HepG2 (cell line): Measurements from ENCODE around the gene SCAF4. TPM values are rescaled to one million over a fixed set of nuclear protein-coding genes. Genes with fewer than 3 reads are reported as not detected.
A peak's percentile ranks its signal among the peaks of the same experiment; 100 is the strongest.

Experiments used
- ATAC-seq: fragments of 200-7000 bp; cut with Tn5 transposase; 3 replicates; pipeline ENCODE4 v1.9.1; 2020; ENCODE audit warnings: mild to moderate bottlenecking, moderate library complexity
- BruUV-seq: library from RNA; stranded (reverse); fragments of 400-500 nt; replicated peaks from 2 replicates; lab custom pipeline; 2021; lab: Mats Ljungman, UMichigan
- CTCF ChIA-PET: fragments of 300-600 bp; formaldehyde crosslinking; extraction: SDS; loops from one replicate; lab custom pipeline; 2021; ENCODE audit warnings: low total read pairs, inconsistent platforms, low intra/inter-chr PET ratio; lab: Yijun Ruan, JAX
- POLR2A ChIA-PET: fragments of 350-600 bp; sonication (Branson Sonifier 250); formaldehyde crosslinking; loops from one replicate; lab custom pipeline; 2020; ENCODE audit warnings: antibody characterized with exemption, inconsistent platforms; lab: Yijun Ruan, JAX
- DNase-seq: peaks from one replicate; pipeline ENCODE4 v3.0.0-alpha.2; 2015; ENCODE audit warnings: low spot score
- FAIRE-seq: peaks from 3 replicates; lab custom pipeline; 2011; peaks lifted over from hg19 to GRCh38; lab: Jason Lieb, UNC
- H2AFZ ChIP-seq: one replicate; pipeline ENCODE4 v1.6.1; 2011; ENCODE audit warnings: low read length, inconsistent platforms
- H3K27ac ChIP-seq: fragments of 300-600 bp; 3 replicates; pipeline ENCODE4 v1.8.0; 2011; ENCODE audit warnings: mixed run types, mild to moderate bottlenecking, mixed read lengths, low read length, inconsistent platforms; ENCODE audit not compliant: insufficient read depth; ENCODE audit errors: extremely low read length
- H3K27me3 ChIP-seq, 2 experiments: fragments of 200-600 bp in 1 of 2; 2 replicates in 1 of 2; 3 replicates in 1 of 2; pipeline versions ENCODE4 v1.6.0 to v1.8.0; 2011; ENCODE audit warnings: low read length in 2 of 2, mild to moderate bottlenecking in 2 of 2, moderate library complexity in 2 of 2, inconsistent platforms in 1 of 2; ENCODE audit not compliant: insufficient read depth in 2 of 2, control insufficient read depth in 1 of 2
- H3K36me3 ChIP-seq, 2 experiments: fragments of 200-600 bp in 1 of 2; replicated peaks in 1 of 2; 2 replicates in 1 of 2; 3 replicates in 1 of 2; pipeline versions ENCODE4 v1.5.1 to v1.8.0; 2011; ENCODE audit warnings: low read length in 2 of 2, inconsistent platforms in 1 of 2; ENCODE audit not compliant: insufficient read depth in 2 of 2, control insufficient read depth in 1 of 2
- H3K4me1 ChIP-seq: 2 replicates; pipeline ENCODE4 v1.5.1; 2012; ENCODE audit warnings: low read length, inconsistent platforms; ENCODE audit not compliant: insufficient read depth
- H3K4me2 ChIP-seq: 2 replicates; pipeline ENCODE4 v1.6.0; 2011; ENCODE audit warnings: low read depth, low read length, inconsistent platforms
- H3K4me3 ChIP-seq, 3 experiments: fragments of 200-600 bp in 1 of 3; sonication (generic), shearing (Covaris generic) in 1 of 3; replicated peaks in 1 of 3; 2 replicates each; pipeline ENCODE4 v1.5.1; 2011 to 2016; ENCODE audit warnings: low read length in 3 of 3, inconsistent platforms in 2 of 3, low read depth in 2 of 3, mild to moderate bottlenecking in 2 of 3, control low read depth in 1 of 3, mixed read lengths in 1 of 3; ENCODE audit not compliant: insufficient read depth in 1 of 3
- H3K79me2 ChIP-seq: one replicate; pipeline ENCODE4 v1.6.1; 2011; ENCODE audit warnings: low read length, inconsistent platforms; ENCODE audit not compliant: insufficient read depth
- H3K9ac ChIP-seq: 2 replicates; pipeline ENCODE4 v1.6.0; 2011; ENCODE audit warnings: mild to moderate bottlenecking, low read depth, low read length, inconsistent platforms; ENCODE audit not compliant: insufficient read depth
- H3K9me3 ChIP-seq: 2 replicates; pipeline ENCODE4 v1.5.1; 2012; ENCODE audit warnings: mild to moderate bottlenecking, low read length
- H4K20me1 ChIP-seq: 2 replicates; pipeline ENCODE4 v1.6.0; 2011; ENCODE audit warnings: inconsistent platforms, mild to moderate bottlenecking, low read length, moderate library complexity; ENCODE audit not compliant: insufficient read depth
- BORCS8-MEF2B ChIP-seq: sonication (generic); formaldehyde crosslinking; IDR thresholded peaks from 2 replicates; pipeline ENCODE4 v1.8.0; 2022; ENCODE audit warnings: mild to moderate bottlenecking, missing genetic modification reagents
- CTCF ChIP-seq: sonication (generic); formaldehyde crosslinking; IDR thresholded peaks from 2 replicates; pipeline ENCODE4 v1.5.0; 2020; ENCODE audit warnings: mild to moderate bottlenecking, missing genetic modification reagents, moderate library complexity
- MEIS1 ChIP-seq: sonication (generic); formaldehyde crosslinking; IDR thresholded peaks from 2 replicates; pipeline ENCODE4 v1.9.0; 2021; ENCODE audit warnings: mild to moderate bottlenecking, missing genetic modification reagents, moderate library complexity, borderline replicate concordance
- NFE2L2 ChIP-seq: fragments of 150-350 bp; IDR thresholded peaks from 2 replicates; pipeline ENCODE4 v1.6.1; 2014; ENCODE audit warnings: low read length
- PHF8 ChIP-seq: sonication (generic); formaldehyde crosslinking; IDR thresholded peaks from 2 replicates; pipeline ENCODE4 v1.5.0; 2020; ENCODE audit warnings: missing genetic modification reagents
- RFXAP ChIP-seq: sonication (generic); formaldehyde crosslinking; IDR thresholded peaks from 2 replicates; pipeline ENCODE4 v1.4.0; 2020; ENCODE audit warnings: missing genetic modification reagents, borderline replicate concordance
- STAG1 ChIP-seq: sonication (generic); formaldehyde crosslinking; IDR thresholded peaks from 2 replicates; pipeline ENCODE4 v1.4.0; 2020; ENCODE audit warnings: missing genetic modification reagents
- TMF1 ChIP-seq: sonication (generic); formaldehyde crosslinking; IDR thresholded peaks from 2 replicates; pipeline ENCODE4 v1.8.1; 2022; ENCODE audit warnings: low read depth, missing genetic modification reagents
- ZFP82 ChIP-seq: sonication (generic); formaldehyde crosslinking; IDR thresholded peaks from 2 replicates; pipeline ENCODE4 v1.5.1; 2020; ENCODE audit warnings: mild to moderate bottlenecking, missing genetic modification reagents, borderline replicate concordance
- ZNF75D ChIP-seq: sonication (generic); formaldehyde crosslinking; IDR thresholded peaks from 2 replicates; pipeline ENCODE4 v1.8.1; 2023; ENCODE audit warnings: missing genetic modification reagents, mild to moderate bottlenecking, borderline replicate concordance
- WGBS: methylation state at CpG from one replicate; pipeline ENCODE4 v1.1.6; 2017; ENCODE audit warnings: low lambda C conversion rate; 5-methylcytosine and 5-hydroxymethylcytosine counted together
- in situ Hi-C: cut with HindIII; loops from 2 replicates; pipeline ENCODE4 v1.10.0; 2017; ENCODE audit warnings: low pct_unique_long_range_greater_than_20kb; ENCODE audit not compliant: extremely low pct_ligation_motif_present
- intact Hi-C: fragments of 100-400 bp; cut with micrococcal nuclease; formaldehyde crosslinking; loops from one replicate; pipeline ENCODE4 v1.10.0; 2022; ENCODE audit not compliant: unreplicated experiment
- polyA plus RNA-seq, 8 experiments: library from polyadenylated mRNA; depleted of rRNA in 3 of 8; stranded (reverse) in 7 of 8; unstranded in 1 of 8; fragments of >200 nt; fragmentation: Illumina TruSeq in 4 of 8; extraction: Trizol in 4 of 8; gene quantifications; 2 replicates each; pipeline versions ENCODE4 v1.2.1 to v1.2.3, GENCODE V29; 2011 to 2016; ENCODE audit warnings: low read depth in 4 of 8, missing spikeins in 1 of 8, mixed read lengths in 1 of 8; ENCODE audit not compliant: insufficient read depth in 1 of 8
- total RNA-seq, 5 experiments: library from RNA; depleted of rRNA; stranded (reverse); fragments of >200 nt; fragmentation: Illumina TruSeq; extraction: Trizol; gene quantifications; 2 replicates each; pipeline ENCODE4 v1.2.3, GENCODE V29; 2016; ENCODE audit warnings: low read depth in 1 of 5

The SCAF4 gene
- total and polyA plus RNA-seq, 2 of the 13 experiments (the other 11 are each of a cell fraction or from before 2014, with no cell fraction given): 9.1 to 11.5 TPM

GRCh38 chr21:31731857-31732596 lies at the start of gene SCAF4 (continued):
- no peak; the same call in 1 of the 2 replicates for TF ChIP-seq RFXAP (CRISPR knock-in tag)
- TF ChIP-seq PHF8 (CRISPR knock-in tag): peak; percentile 81
- TF ChIP-seq MEIS1 (CRISPR knock-in tag): no peak
- TF ChIP-seq BORCS8-MEF2B (CRISPR knock-in tag): peak; percentile 45; the same call in 1 of the 2 replicates
- no peak for TF ChIP-seq ZNF75D (CRISPR knock-in tag)
- no peak for TF ChIP-seq NFE2L2
- TF ChIP-seq TMF1 (CRISPR knock-in tag): peak; percentile 84; the same call in 1 of the 2 replicates

- POLR2A ChIA-PET: no interaction called here
- Histone ChIP-seq H3K9me3 (no peaks in the 10 kb centered on the region), H2AFZ (no peak overlapping the region), H3K36me3 (no peaks in the 10 kb centered on the region), H3K79me2 (no peaks in the 10 kb centered on the region), H4K20me1 (no peaks in the 10 kb centered on the region), H3K27ac (no peak overlapping the region), H3K4me2 (no peak overlapping the region), H3K4me1 (no peaks in the 10 kb centered on the region), H3K27me3 (peaks cover 0 to 6% of the 10 kb centered on the region in 2 experiments; a peak in 1 of 5 replicates), H3K4me3 (no peak overlapping the region), H3K9ac (no peak overlapping the region)
- TF ChIP-seq STAG1 (peak; percentile 60), CTCF (CRISPR knock-in tag) (peak; percentile 38; the same call in 1 of the 2 replicates), ZFP82 (CRISPR knock-in tag) (no peak)
- DNase-seq (peak; percentile 20), ATAC-seq (peak; percentile 71), FAIRE-seq (no peak)
- BruUV-seq: no TSS peak
- in situ Hi-C loops: no loop called here
- CTCF ChIA-PET: no interaction called here
- intact Hi-C loops: loop anchor here (1.0 kb wide), 1 partner anchor 477 kb away; no protein-coding TSS in a partner anchor
- 0% methylated on average over 4 of the region's 4 CpGs for WGBS
Observed at GRCh38 chr21:31780944-31781343, 49.0 kb upstream of the SCAF4 start.
